HUES48 (cell line): ENCODE data around the gene CDK5RAP3.

Source experiments
- H3K27ac ChIP-seq: one replicate; pipeline ENCODE4 v1.7.0; 2013; ENCODE audit warnings: low read depth, low read length, inconsistent platforms
- H3K27me3 ChIP-seq: 2 replicates; pipeline ENCODE4 v1.6.1; 2013; ENCODE audit warnings: mild to moderate bottlenecking, low read length; ENCODE audit not compliant: control insufficient read depth, insufficient read depth
- H3K36me3 ChIP-seq: 2 replicates; pipeline ENCODE4 v1.6.1; 2013; ENCODE audit warnings: low read length; ENCODE audit not compliant: control insufficient read depth, insufficient read depth
- H3K4me1 ChIP-seq: 2 replicates; pipeline ENCODE4 v1.6.1; 2013; ENCODE audit warnings: mild to moderate bottlenecking, low read length; ENCODE audit not compliant: control insufficient read depth, insufficient read depth
- H3K4me3 ChIP-seq: 2 replicates; pipeline ENCODE4 v1.5.1; 2013; ENCODE audit warnings: mild to moderate bottlenecking, low read depth, low read length
- H3K9ac ChIP-seq: 2 replicates; pipeline ENCODE4 v1.6.1; 2013; ENCODE audit warnings: mild to moderate bottlenecking, low read depth, low read length, moderate library complexity
- H3K9me3 ChIP-seq: 2 replicates; pipeline ENCODE4 v1.6.1; 2013; ENCODE audit warnings: low read length; ENCODE audit not compliant: control insufficient read depth, insufficient read depth

The CDK5RAP3 gene

GRCh38 chr17:48025904-48026501, 55.1 kb downstream of the CDK5RAP3 start:
- Histone ChIP-seq H3K27me3 (peaks cover 23% of the 10 kb centered on the region), H3K9me3 (no peaks in the 10 kb centered on the region), H3K9ac (no peak overlapping the region), H3K4me1 (peaks cover 25% of the 10 kb centered on the region), H3K27ac (no peak overlapping the region), H3K4me3 (peak overlapping the region; percentile 78; the same call in 1 of the 2 replicates), H3K36me3 (no peaks in the 10 kb centered on the region)

DNA sequence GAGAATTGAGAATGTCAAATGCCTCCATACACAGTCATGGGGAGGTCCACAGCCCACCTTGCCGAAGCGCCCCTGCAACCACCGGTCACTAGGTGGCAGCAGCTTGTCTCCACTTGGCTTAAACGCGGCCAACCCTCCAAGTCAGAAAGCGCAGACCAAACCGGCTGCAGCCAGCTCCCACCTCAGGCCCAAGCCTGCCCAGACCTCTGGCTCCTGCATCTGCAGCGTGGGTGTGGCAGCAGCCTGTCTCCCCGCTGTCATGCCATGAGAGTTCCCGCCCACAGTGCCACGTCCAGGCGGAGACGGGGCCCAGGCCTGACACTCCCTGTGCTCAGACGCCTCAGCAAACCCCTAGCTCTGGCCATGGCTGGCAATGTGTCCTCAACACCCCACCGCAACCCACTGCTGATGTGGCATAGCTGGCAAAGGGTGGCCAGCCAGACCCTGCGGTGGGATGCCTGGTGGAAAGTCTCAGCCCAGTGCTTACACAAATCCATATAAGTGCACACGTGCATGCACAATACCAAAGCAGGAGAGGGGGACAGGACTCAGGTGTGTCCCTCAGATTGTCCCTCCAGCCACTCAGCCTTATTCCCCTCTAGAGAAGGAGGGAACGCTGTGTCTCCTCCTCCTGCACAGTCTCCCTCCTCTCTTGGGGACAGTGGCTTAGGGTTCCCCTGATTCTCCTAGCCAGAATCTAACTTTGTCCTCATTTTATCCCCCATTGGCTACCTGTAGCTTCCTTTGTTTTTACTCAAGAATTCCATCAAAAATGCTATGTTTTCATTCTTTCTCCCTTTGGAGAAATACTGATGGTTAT, 55.8 kb downstream of the CDK5RAP3 start:
- H3K4me3 ChIP-seq: no peak overlapping the region

GRCh38 chr17:48027322-48027981, 56.5 kb downstream of the CDK5RAP3 start:
- Histone ChIP-seq H3K4me1 (peaks cover 25% of the 10 kb centered on the region), H3K27me3 (peaks cover 26% of the 10 kb centered on the region), H3K9me3 (no peaks in the 10 kb centered on the region), H3K9ac (no peak overlapping the region), H3K27ac (no peak overlapping the region), H3K4me3 (no peak overlapping the region), H3K36me3 (no peaks in the 10 kb centered on the region)

More for the DNA sequence above, 55.8 kb downstream of the CDK5RAP3 start:
- H3K9ac ChIP-seq: no peak overlapping the region
- peaks cover 23% of the 10 kb centered on the region for H3K27me3 ChIP-seq
- no peaks in the 10 kb centered on the region for H3K36me3 ChIP-seq
- H3K27ac ChIP-seq: no peak overlapping the region
- H3K4me1 ChIP-seq: peaks cover 25% of the 10 kb centered on the region
- no peaks in the 10 kb centered on the region for H3K9me3 ChIP-seq

DNA sequence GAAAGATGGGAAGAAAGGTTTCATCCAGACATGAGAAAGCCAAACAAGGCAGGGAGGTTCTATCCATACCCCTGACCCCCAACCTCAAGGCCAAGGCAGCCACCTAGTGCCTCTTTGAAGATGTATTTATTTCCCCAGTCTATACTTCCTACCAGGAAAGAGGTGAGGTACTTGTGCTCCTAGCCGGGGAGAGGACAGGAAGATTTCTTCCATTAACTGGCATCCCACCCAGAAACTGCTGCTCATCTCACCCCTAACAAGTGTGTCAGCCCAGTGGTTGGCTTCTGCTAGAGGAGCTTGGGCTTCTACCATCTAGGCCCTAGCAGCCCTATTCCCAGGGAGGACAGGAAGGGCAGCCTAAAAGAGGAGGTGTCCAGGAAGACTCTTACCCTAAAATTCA, 57.8 kb downstream of the CDK5RAP3 start:
- Histone ChIP-seq H3K4me1 (peaks cover 21% of the 10 kb centered on the region), H3K9me3 (no peaks in the 10 kb centered on the region), H3K27me3 (peaks cover 26% of the 10 kb centered on the region), H3K4me3 (no peak overlapping the region), H3K36me3 (no peaks in the 10 kb centered on the region), H3K27ac (no peak overlapping the region), H3K9ac (no peak overlapping the region)

- H3K4me3 ChIP-seq: no peak overlapping the region
- H3K36me3 ChIP-seq: no peaks in the 10 kb centered on the region
- peaks cover 11% of the 10 kb centered on the region for H3K27me3 ChIP-seq
- peaks cover 12% of the 10 kb centered on the region; the same call in 1 of the 2 replicates for H3K4me1 ChIP-seq
- H3K9ac ChIP-seq: no peak overlapping the region
- no peaks in the 10 kb centered on the region for H3K9me3 ChIP-seq
- H3K27ac ChIP-seq: no peak overlapping the region
Measured at GRCh38 chr17:48030531-48030930, 59.6 kb downstream of the CDK5RAP3 start.
